Aorta (tissue), 5 donors: ENCODE data around the gene SLC25A6. TPM values are rescaled to one million over a fixed set of nuclear protein-coding genes. Genes with fewer than 3 reads are reported as not detected.
"Not testable (repeated sequence)": the region's sequence is repeated elsewhere in the genome, so short reads cannot be mapped to it uniquely, and the experiment has no call there.

Source experiments
- ATAC-seq: fragments of 200-7000 bp; cut with Tn5 transposase; one replicate; pipeline ENCODE4 v1.9.1; 2022; ENCODE audit warnings: moderate library complexity; ENCODE audit not compliant: low FRiP score
- DNase-seq, 2 donors: peaks; one replicate each; pipeline ENCODE4 v3.0.0-alpha.2; 2020
- H3K27ac ChIP-seq, 2 donors: one replicate each; pipeline ENCODE4 v1.5.1; 2013; ENCODE audit warnings: low read length in 2 of 2, mild to moderate bottlenecking in 2 of 2, moderate library complexity in 2 of 2, control low read depth in 1 of 2, inconsistent platforms in 1 of 2, low read depth in 1 of 2
- H3K27me3 ChIP-seq, 2 donors: one replicate each; pipeline ENCODE4 v1.6.1; 2013; ENCODE audit warnings: control low read depth in 1 of 2, low read length in 1 of 2, mild to moderate bottlenecking in 1 of 2, moderate library complexity in 1 of 2; ENCODE audit not compliant: insufficient read depth in 2 of 2, control insufficient read depth in 1 of 2
- H3K36me3 ChIP-seq, 2 donors: one replicate each; pipeline ENCODE4 v1.6.1; 2013; ENCODE audit warnings: control low read depth in 1 of 2, low read length in 1 of 2, mild to moderate bottlenecking in 1 of 2; ENCODE audit not compliant: insufficient read depth in 2 of 2, control insufficient read depth in 1 of 2
- H3K4me1 ChIP-seq, 2 donors: one replicate each; pipeline ENCODE4 v1.6.1; 2013; ENCODE audit warnings: low read length in 2 of 2, control low read depth in 1 of 2, mild to moderate bottlenecking in 1 of 2, moderate library complexity in 1 of 2; ENCODE audit not compliant: insufficient read depth in 2 of 2, control insufficient read depth in 1 of 2
- H3K4me3 ChIP-seq, 2 donors: one replicate each; pipeline ENCODE4 v1.5.1; 2013; ENCODE audit warnings: low read length in 2 of 2, control low read depth in 1 of 2, mild to moderate bottlenecking in 1 of 2
- H3K9me3 ChIP-seq: one replicate; pipeline ENCODE4 v1.6.1; 2013; ENCODE audit warnings: mild to moderate bottlenecking, low read length; ENCODE audit not compliant: control insufficient read depth
- whole genome bisulfite sequencing, 2 donors: extraction: QIAGEN DNeasy Blood & Tissue Kit; methylation state at CpG; one replicate each; pipeline ENCODE4 v1.1.7; 2013; 5-methylcytosine and 5-hydroxymethylcytosine counted together
- intact Hi-C, 2 donors: fragments of 100-400 bp; cut with DNase I; formaldehyde crosslinking; loops; one replicate each; pipeline versions ENCODE4 v1.14.2 to v1.15.0; 2022
- polyA plus RNA-seq, 2 donors: library from polyadenylated mRNA; stranded (reverse); fragments of 200-250 nt; gene quantifications; one replicate each; pipeline ENCODE4 v1.2.3, GENCODE V29; 2013
- total RNA-seq, 2 donors: library from RNA; stranded (reverse); fragmentation: NEBNext Ultra II Directional; extraction: Animal tissue kit (Norgen Biotek cat#: 25700); gene quantifications; one replicate each; pipeline ENCODE4 v1.2.1, GENCODE V29; 2021
- donor health status: healthy with polysubstance abuse.
- donor health status: Bipolar disorder and iron deficiency.
- donor health status: DM: no; HTN: no; CAD: no.
- donor health status: DM: no; HTN: no; CAD: no.
- donor health status: DM: yes; HTN: yes; CAD: no.

SLC25A6 gene
- total and polyA plus RNA-seq, 4 donors = 207 to 348 (median 264) TPM

- Histone ChIP-seq H3K27ac (no peak overlapping the region), H3K27me3 (no peaks in the 10 kb centered on the region), H3K36me3 (no peaks in the 10 kb centered on the region), H3K9me3 (peaks cover 3% of the 10 kb centered on the region), H3K4me1 (no peaks in the 10 kb centered on the region), H3K4me3 (no peak overlapping the region)
- peak in 1 of 2 donors; percentile 53 for DNase-seq
- WGBS, 2 donors = 42 to 49% methylated on average over 9 to 11 of the region's 11 CpGs
- intact Hi-C loops = no loop called here
- ATAC-seq = peak; percentile 31
These were observed 36.5 kb downstream of the SLC25A6 start for GRCh38 chrX:1355131-1356046.

- Histone ChIP-seq H3K27me3 (no peaks in the 10 kb centered on the region), H3K36me3 (no peaks in the 10 kb centered on the region), H3K27ac (no peak overlapping the region), H3K4me1 (no peaks in the 10 kb centered on the region), H3K4me3 (no peak overlapping the region), H3K9me3 (peaks cover 3% of the 10 kb centered on the region)
- WGBS, 2 donors = 92 to 93% methylated on average over 11 of the region's 11 CpGs
- intact Hi-C loops = no loop called here
- DNase-seq = peak in 1 of 2 donors; percentile 25
- ATAC-seq = peak; percentile 29
These were observed 37.6 kb downstream of the SLC25A6 start for GRCh38 chrX:1354036-1355019.

GRCh38 chrX:1351981-1352714 is 39.8 kb downstream of the SLC25A6 start:
- ATAC-seq (peak; percentile 50), DNase-seq (peak in 1 of 2 donors; percentile 70)

GRCh38 chrX:1349606-1350005 is 42.3 kb downstream of the SLC25A6 start:
- intact Hi-C loops, H3K4me1 ChIP-seq, H3K27ac ChIP-seq, H3K36me3 ChIP-seq, ATAC-seq, H3K27me3 ChIP-seq, H3K9me3 ChIP-seq, H3K4me3 ChIP-seq: not testable (repeated sequence)
- DNase-seq = peak in 1 of 2 donors; percentile 52
- WGBS, 2 donors = 96 to 97% methylated on average over 15 of the region's 15 CpGs

More at GRCh38 chrX:1351981-1352714, 39.8 kb downstream of the SLC25A6 start:
- Histone ChIP-seq H3K4me3 (no peak overlapping the region), H3K36me3 (no peaks in the 10 kb centered on the region), H3K4me1 (no peaks in the 10 kb centered on the region), H3K27me3 (no peaks in the 10 kb centered on the region), H3K9me3 (no peaks in the 10 kb centered on the region), H3K27ac (no peak overlapping the region)
- WGBS, 2 donors = 92 to 93% methylated on average over 48 to 49 of the region's 49 CpGs
- intact Hi-C loops = no loop called here

GRCh38 chrX:1341545-1342184 is 50.2 kb downstream of the SLC25A6 start:
- H3K36me3 ChIP-seq = no peaks in the 10 kb centered on the region
- no peak overlapping the region for H3K27ac ChIP-seq
- no peaks in the 10 kb centered on the region for H3K27me3 ChIP-seq
- ATAC-seq (no peak), DNase-seq (peak in 1 of 2 donors; percentile 30)
- H3K9me3 ChIP-seq = peaks cover 2% of the 10 kb centered on the region
- WGBS, 2 donors = 82 to 85% methylated on average over 22 of the region's 22 CpGs
- intact Hi-C loops = no loop called here
- H3K4me1 ChIP-seq = no peaks in the 10 kb centered on the region
- no peak overlapping the region for H3K4me3 ChIP-seq

DNA sequence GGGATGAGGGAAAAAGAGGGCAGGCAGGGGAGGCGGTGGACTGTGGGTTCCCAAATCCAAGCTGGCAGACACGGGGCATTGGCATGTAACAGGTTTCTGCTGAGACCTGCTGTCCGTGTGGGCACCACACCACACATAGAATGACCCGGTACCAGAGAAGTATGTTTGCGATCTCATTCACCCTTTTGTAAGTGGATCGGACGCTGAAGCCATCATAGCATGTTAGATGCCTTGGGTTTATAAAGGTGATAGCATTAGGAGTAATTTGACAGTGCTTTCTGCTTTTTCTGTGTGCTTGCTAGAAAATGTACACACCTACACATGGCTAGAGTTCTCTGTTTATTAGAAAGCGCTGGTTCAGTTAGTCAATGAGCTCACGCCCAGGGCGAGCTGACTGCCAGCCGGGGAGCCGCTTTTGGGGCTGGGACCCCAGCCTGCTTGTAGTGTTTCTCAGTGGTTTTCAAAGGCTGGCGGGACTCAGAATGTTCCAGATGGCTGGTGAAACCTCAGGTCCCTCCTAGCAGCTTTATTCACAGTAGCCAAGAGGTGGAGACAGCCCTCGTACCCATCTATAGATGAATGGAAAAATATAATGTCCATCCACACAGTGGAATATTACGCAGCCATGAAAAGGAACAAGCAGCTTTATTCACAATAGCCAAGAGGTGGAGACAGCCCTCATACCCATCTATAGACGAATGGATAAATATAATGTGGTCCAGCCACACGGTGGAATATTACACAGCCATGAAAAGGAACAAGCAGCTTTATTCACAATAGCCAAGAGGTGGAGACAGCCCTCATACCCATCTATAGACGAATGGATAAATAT is 54.7 kb downstream of the SLC25A6 start:
- Histone ChIP-seq H3K4me3 (peak overlapping the region; percentile 35 to 45), H3K4me1 (no peaks in the 10 kb centered on the region), H3K27ac (no peak overlapping the region), H3K9me3 (peaks cover 2% of the 10 kb centered on the region), H3K36me3 (no peaks in the 10 kb centered on the region), H3K27me3 (no peaks in the 10 kb centered on the region)
- WGBS, 2 donors = 38 to 54% methylated on average over 18 of the region's 18 CpGs
- DNase-seq = peak in 1 of 2 donors; percentile 24
- intact Hi-C loops = no loop called here
- ATAC-seq = peak; percentile 26

DNA sequence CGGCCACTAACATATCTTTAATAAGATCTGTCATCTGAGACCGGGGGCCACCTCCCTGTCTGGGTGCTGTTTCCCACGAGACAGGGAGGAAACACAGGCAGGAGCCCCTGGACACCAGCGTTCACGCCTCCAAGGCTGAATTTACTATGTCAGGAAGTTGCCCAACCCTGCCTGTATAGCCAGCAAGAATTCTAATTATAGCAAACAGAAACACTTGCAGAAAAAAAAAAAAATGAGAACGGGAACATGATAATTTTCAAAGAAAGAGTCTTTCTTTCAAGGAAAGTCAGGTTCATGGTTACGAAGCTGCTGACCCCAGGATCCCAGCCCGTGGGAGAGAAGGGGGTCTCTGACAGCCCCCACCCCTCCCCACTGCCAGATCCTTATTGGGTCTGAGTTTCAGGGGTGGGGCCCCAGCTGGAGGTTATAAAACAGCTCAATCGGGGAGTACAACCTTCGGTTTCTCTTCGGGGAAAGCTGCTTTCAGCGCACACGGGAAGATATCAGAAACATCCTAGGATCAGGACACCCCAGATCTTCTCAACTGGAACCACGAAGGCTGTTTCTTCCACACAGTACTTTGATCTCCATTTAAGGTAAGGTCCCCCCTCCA is 55.5 kb downstream of the SLC25A6 start, which contains the start of gene IL3RA:
TSS of gene IL3RA (plus strand) at position 455 of the 613 bp plus-strand sequence. CDS start 4,981 bp downstream, outside the sequence.
- intact Hi-C loops = no loop called here
- peak; percentile 65 to 69 for DNase-seq
- WGBS, 2 donors = 4 to 8% methylated on average over 14 of the region's 14 CpGs
- H3K36me3 ChIP-seq = no peaks in the 10 kb centered on the region
- H3K27ac ChIP-seq = no peak within 1 kb of the TSS
- no peaks in the 10 kb centered on the region for H3K27me3 ChIP-seq
- H3K4me1 ChIP-seq = no peaks in the 10 kb centered on the region
- peak within 1 kb of the TSS; percentile 35 to 45 for H3K4me3 ChIP-seq
- no peaks in the 10 kb centered on the region for H3K9me3 ChIP-seq
- ATAC-seq = peak; percentile 84
